ENCODE data around the gene CDH1.

CDH1 gene

DNA sequence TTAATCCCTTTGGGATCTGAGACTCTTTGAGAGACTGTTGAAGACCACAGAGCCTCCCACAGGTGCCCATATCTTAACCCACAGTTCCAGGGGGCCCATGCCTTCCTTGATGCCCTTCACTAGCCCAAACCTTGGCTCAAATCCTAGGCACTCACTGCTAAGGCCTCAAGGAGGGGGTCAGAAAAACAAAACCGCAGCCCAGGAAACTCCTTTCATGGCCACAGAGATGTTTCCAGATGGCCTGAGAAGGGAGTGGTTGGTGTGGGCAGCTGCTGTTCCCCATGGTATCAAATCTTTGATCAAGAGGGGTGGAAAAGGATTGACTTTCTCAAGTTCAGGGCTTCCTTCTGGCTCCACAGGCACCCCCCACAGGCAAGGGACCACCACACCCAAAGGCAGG lies 44.7 kb downstream of the CDH1 start:
- no peaks in the 10 kb centered on the region for H3K36me3 ChIP-seq (ENCODE audit: insufficient read depth, low read length)

DNA sequence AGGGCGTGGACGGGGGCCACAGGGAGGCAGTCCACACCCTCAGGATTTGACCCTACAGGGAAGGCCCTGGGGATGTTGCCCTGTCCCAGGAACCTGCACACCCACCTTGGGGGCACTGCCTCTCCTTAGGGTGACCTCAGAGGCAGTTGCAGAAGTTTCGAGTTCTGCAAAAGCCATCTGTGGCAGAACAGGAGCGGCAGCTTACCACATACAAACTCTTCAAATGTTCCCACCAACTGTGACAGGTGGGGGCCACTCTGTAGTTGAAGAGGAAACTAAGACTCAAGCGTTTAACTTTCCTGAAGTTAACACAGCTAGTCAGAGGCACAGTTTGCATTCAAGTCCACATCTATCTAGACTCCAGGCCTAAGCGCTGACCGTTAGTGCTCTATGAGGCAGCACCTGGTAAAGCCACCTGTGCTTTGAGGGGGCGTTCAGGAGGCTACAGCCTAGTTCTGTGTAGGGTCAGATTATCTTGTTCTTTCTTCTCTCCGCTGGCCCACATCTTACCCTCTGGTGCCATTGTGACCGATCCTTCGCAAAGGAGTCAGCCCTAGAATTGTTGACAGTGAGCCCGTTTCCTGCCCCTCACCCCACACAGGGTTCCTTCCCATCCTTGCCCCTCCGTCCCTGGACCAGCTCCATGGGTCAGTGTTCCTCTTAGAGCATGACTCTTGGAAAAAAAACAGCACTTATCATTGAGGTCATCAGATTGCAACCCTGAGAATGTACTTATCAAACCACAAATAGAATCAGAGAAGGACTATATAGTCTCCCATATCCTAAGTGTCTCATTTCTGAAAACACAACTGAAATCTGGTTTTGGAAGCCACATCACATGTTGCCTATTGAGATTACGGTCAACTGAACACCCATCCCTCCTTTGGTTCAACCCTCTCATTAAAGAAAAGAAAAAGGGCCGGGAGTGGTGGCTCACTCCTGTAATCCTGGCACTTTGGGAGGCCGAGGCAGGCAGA lies 45.4 kb downstream of the CDH1 start:
- Histone ChIP-seq H3K9me2 (replicated peaks; ENCODE audit: low read depth, low read length) (no peaks in the 10 kb centered on the region), H3K36me3 (ENCODE audit: insufficient read depth, low read length) (no peaks in the 10 kb centered on the region), H3K79me2 (ENCODE audit: insufficient read depth, low read length) (no peaks in the 10 kb centered on the region), H3K4me3 (ENCODE audit: low read length, poor library complexity, severe bottlenecking) (no peak overlapping the region), H3F3A (ENCODE audit: low read depth) (no peaks in the 10 kb centered on the region), H3K9ac (ENCODE audit: low read depth, low read length, poor library complexity, severe bottlenecking) (no peak overlapping the region), H2AFZ (ENCODE audit: low read length) (no peak overlapping the region), H3K4me2 (ENCODE audit: low read depth, low read length, poor library complexity, severe bottlenecking) (no peak overlapping the region), H3K27me3 (ENCODE audit: insufficient read depth, low read length, poor library complexity, severe bottlenecking) (no peaks in the 10 kb centered on the region), H3K4me1 (ENCODE audit: insufficient read depth, low read length, poor library complexity, severe bottlenecking) (no peaks in the 10 kb centered on the region), H4K20me1 (ENCODE audit: insufficient read depth, low read length, poor library complexity, severe bottlenecking) (no peaks in the 10 kb centered on the region), H3K9me3 (ENCODE audit: insufficient read depth, low read depth, low read length) (no peaks in the 10 kb centered on the region)
- no peak for TF ChIP-seq EZH2phosphoT487 (IDR thresholded peaks at IDR 0.05; ENCODE audit: borderline replicate concordance)
- TF ChIP-seq, protein P1, sequence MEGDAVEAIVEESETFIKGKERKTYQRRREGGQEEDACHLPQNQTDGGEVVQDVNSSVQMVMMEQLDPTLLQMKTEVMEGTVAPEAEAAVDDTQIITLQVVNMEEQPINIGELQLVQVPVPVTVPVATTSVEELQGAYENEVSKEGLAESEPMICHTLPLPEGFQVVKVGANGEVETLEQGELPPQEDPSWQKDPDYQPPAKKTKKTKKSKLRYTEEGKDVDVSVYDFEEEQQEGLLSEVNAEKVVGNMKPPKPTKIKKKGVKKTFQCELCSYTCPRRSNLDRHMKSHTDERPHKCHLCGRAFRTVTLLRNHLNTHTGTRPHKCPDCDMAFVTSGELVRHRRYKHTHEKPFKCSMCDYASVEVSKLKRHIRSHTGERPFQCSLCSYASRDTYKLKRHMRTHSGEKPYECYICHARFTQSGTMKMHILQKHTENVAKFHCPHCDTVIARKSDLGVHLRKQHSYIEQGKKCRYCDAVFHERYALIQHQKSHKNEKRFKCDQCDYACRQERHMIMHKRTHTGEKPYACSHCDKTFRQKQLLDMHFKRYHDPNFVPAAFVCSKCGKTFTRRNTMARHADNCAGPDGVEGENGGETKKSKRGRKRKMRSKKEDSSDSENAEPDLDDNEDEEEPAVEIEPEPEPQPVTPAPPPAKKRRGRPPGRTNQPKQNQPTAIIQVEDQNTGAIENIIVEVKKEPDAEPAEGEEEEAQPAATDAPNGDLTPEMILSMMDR (conservative IDR thresholded peaks at IDR 0.05; ENCODE audit: low read length) = no peak

More for the DNA sequence above, 44.7 kb downstream of the CDH1 start:
- no peak overlapping the region for H3K9ac ChIP-seq (ENCODE audit: low read depth, low read length, poor library complexity, severe bottlenecking)
- no peaks in the 10 kb centered on the region for H3K79me2 ChIP-seq (ENCODE audit: insufficient read depth, low read length)
- no peaks in the 10 kb centered on the region for H3K9me3 ChIP-seq (ENCODE audit: insufficient read depth, low read depth, low read length)
- H3K4me3 ChIP-seq (ENCODE audit: low read length, poor library complexity, severe bottlenecking) = no peak overlapping the region
- H3K27me3 ChIP-seq (ENCODE audit: insufficient read depth, low read length, poor library complexity, severe bottlenecking) = no peaks in the 10 kb centered on the region
- TF ChIP-seq EZH2phosphoT487 (IDR thresholded peaks at IDR 0.05; ENCODE audit: borderline replicate concordance) = no peak
- H3K4me2 ChIP-seq (ENCODE audit: low read depth, low read length, poor library complexity, severe bottlenecking) = no peak overlapping the region
- no peaks in the 10 kb centered on the region for H4K20me1 ChIP-seq (ENCODE audit: insufficient read depth, low read length, poor library complexity, severe bottlenecking)
- no peak overlapping the region for H2AFZ ChIP-seq (ENCODE audit: low read length)
- H3K4me1 ChIP-seq (ENCODE audit: insufficient read depth, low read length, poor library complexity, severe bottlenecking) = no peaks in the 10 kb centered on the region
- no peaks in the 10 kb centered on the region for H3K9me2 ChIP-seq (replicated peaks; ENCODE audit: low read depth, low read length)
- H3F3A ChIP-seq (ENCODE audit: low read depth) = no peaks in the 10 kb centered on the region

DNA sequence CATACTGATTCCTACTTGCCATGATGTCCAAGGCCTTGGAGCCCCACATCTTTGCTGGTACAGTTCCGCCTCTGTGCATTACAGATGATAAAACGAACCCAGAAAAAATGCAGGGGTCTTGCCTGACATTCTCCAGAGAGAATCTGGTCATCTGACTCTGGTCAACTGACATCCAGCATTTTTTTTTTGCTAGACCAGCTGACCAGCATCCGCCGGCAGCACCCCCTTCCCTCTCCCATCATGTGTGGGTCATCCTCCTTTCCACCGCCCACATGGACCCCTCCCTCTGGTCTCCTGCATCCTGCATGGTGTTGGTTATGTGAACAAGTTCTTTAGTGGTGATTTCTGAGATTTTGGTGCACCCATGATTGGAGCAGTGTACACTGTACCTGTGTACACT lies 47.1 kb downstream of the CDH1 start:
- TF ChIP-seq, protein P1 (conservative IDR thresholded peaks at IDR 0.05; ENCODE audit: low read length) = no peak
- TF ChIP-seq EZH2phosphoT487 (IDR thresholded peaks at IDR 0.05; ENCODE audit: borderline replicate concordance) = no peak
- Histone ChIP-seq H3K9me2 (replicated peaks; ENCODE audit: low read depth, low read length) (no peaks in the 10 kb centered on the region), H3K27me3 (ENCODE audit: insufficient read depth, low read length, poor library complexity, severe bottlenecking) (no peaks in the 10 kb centered on the region), H3K4me3 (ENCODE audit: low read length, poor library complexity, severe bottlenecking) (no peak overlapping the region), H3K4me1 (ENCODE audit: insufficient read depth, low read length, poor library complexity, severe bottlenecking) (no peaks in the 10 kb centered on the region), H3F3A (ENCODE audit: low read depth) (no peaks in the 10 kb centered on the region), H3K9me3 (ENCODE audit: insufficient read depth, low read depth, low read length) (no peaks in the 10 kb centered on the region), H3K4me2 (ENCODE audit: low read depth, low read length, poor library complexity, severe bottlenecking) (no peak overlapping the region), H4K20me1 (ENCODE audit: insufficient read depth, low read length, poor library complexity, severe bottlenecking) (no peaks in the 10 kb centered on the region), H2AFZ (ENCODE audit: low read length) (no peak overlapping the region), H3K36me3 (ENCODE audit: insufficient read depth, low read length) (no peaks in the 10 kb centered on the region), H3K79me2 (ENCODE audit: insufficient read depth, low read length) (no peaks in the 10 kb centered on the region), H3K9ac (ENCODE audit: low read depth, low read length, poor library complexity, severe bottlenecking) (no peak overlapping the region)

All from Loucy (cell line).